ENCODE data around the gene ALDH3B1. TPM values are rescaled to one million over a fixed set of nuclear protein-coding genes. Genes with fewer than 3 reads are reported as not detected.

ALDH3B1 gene
- total and polyA plus RNA-seq, 10 of the 15 experiments (the other 5 are each of a cell fraction or from before 2014, with no cell fraction given): 0.03 to 0.37 (median 0.17) TPM; not detected in 3

- Histone ChIP-seq H3K9me3 (replicated peaks; ENCODE audit: control insufficient read depth, insufficient read depth, low read length) (no peaks in the 10 kb centered on the region), H3K4me1 (ENCODE audit: control insufficient read depth, insufficient read depth, low read length) (peaks cover 17% of the 10 kb centered on the region), H3K79me2 (ENCODE audit: control insufficient read depth, insufficient read depth, low read length) (peaks cover 18% of the 10 kb centered on the region), H4K20me1 (ENCODE audit: control insufficient read depth, insufficient read depth) (no peaks in the 10 kb centered on the region), H3K4me2 (ENCODE audit: control insufficient read depth, insufficient read depth) (no peak overlapping the region), H3K36me3 (ENCODE audit: control insufficient read depth in 2 of 2, insufficient read depth in 2 of 2, low read length in 1 of 2) (peaks cover 0 to 2% of the 10 kb centered on the region in 2 experiments; a peak in 1 of 4 replicates), H3K4me3 (no peak overlapping the region), H3K27ac (ENCODE audit: control insufficient read depth, insufficient read depth) (no peak overlapping the region), H2AFZ (ENCODE audit: control insufficient read depth, low read depth, low read length) (no peak overlapping the region), H3K9ac (ENCODE audit: control insufficient read depth, insufficient read depth, low read length) (no peak overlapping the region), H3K27me3 (replicated peaks in 1 of 2; ENCODE audit: control insufficient read depth in 2 of 2, insufficient read depth in 2 of 2, low read length in 1 of 2) (no peaks in the 10 kb centered on the region)
- FAIRE-seq (no peak), ATAC-seq (no peak), DNase-seq (ENCODE audit: low read depth, low spot score) (no peak)
- ChIA-PET RAD21 (ENCODE audit: unreplicated experiment) (interaction anchor here (1.4 kb wide), 1 partner anchor 17 kb away, joined by 3 read pairs; the partner anchor contains the start of gene ALDH3B1), CTCF (no interaction called here), SMC1A (ENCODE audit: uncharacterized antibody, unreplicated experiment) (no interaction called here), POLR2A (no interaction called here)
- WGBS (ENCODE audit: insufficient coverage, insufficient replicate concordance, low lambda C conversion rate, missing lambda C conversion rate): 98% methylated on average over 16 of the region's 21 CpGs
- intact Hi-C loops (cut with micrococcal nuclease; ENCODE audit: unreplicated experiment): loop anchor here (10.0 kb wide), 1 partner anchor 427 kb away; no protein-coding TSS in a partner anchor
- TF ChIP-seq FOS (IDR thresholded peaks at IDR 0.05; ENCODE audit: borderline replicate concordance, extremely low read depth, insufficient read length) (no peak), SRF (IDR thresholded peaks at IDR 0.05; ENCODE audit: low read depth in 2 of 2, low read length in 2 of 2) (no peak), MEF2A (IDR thresholded peaks at IDR 0.05; ENCODE audit: insufficient read depth, low read depth, low read length) (no peak), EZH2 (IDR thresholded peaks at IDR 0.05; ENCODE audit: borderline replicate concordance, control insufficient read depth, low read depth, low read length) (no peak)
- no TSS peak for BruUV-seq (replicated peaks)
- in situ Hi-C loops (cut with MboI): no loop called here
Measured at GRCh38 chr11:68027667-68028066, 17.5 kb downstream of the ALDH3B1 start.

- ChIA-PET POLR2A (interaction anchor here (0.6 to 1.2 kb wide), 2 partner anchors 12 to 377 kb away, joined by 3 to 4 read pairs; no protein-coding TSS in a partner anchor), SMC1A (ENCODE audit: uncharacterized antibody, unreplicated experiment) (no interaction called here), RAD21 (ENCODE audit: unreplicated experiment) (interaction anchor here (1.4 kb wide), 1 partner anchor 19 kb away, joined by 3 read pairs; the partner anchor contains the start of gene ALDH3B1), CTCF (no interaction called here)
- Histone ChIP-seq H3K79me2 (ENCODE audit: control insufficient read depth, insufficient read depth, low read length) (peaks cover 18% of the 10 kb centered on the region), H3K27ac (ENCODE audit: control insufficient read depth, insufficient read depth) (no peak overlapping the region), H3K4me1 (ENCODE audit: control insufficient read depth, insufficient read depth, low read length) (peaks cover 17% of the 10 kb centered on the region), H3K27me3 (replicated peaks in 1 of 2; ENCODE audit: control insufficient read depth in 2 of 2, insufficient read depth in 2 of 2, low read length in 1 of 2) (no peaks in the 10 kb centered on the region), H3K4me2 (ENCODE audit: control insufficient read depth, insufficient read depth) (peak overlapping the region; percentile 95), H3K4me3 (no peak overlapping the region), H3K9ac (ENCODE audit: control insufficient read depth, insufficient read depth, low read length) (peak overlapping the region; percentile 75; the same call in 1 of the 2 replicates), H4K20me1 (ENCODE audit: control insufficient read depth, insufficient read depth) (no peaks in the 10 kb centered on the region), H3K36me3 (ENCODE audit: control insufficient read depth in 2 of 2, insufficient read depth in 2 of 2, low read length in 1 of 2) (peaks cover 2 to 4% of the 10 kb centered on the region in 2 experiments; a peak in 3 of 4 replicates), H2AFZ (ENCODE audit: control insufficient read depth, low read depth, low read length) (no peak overlapping the region), H3K9me3 (replicated peaks; ENCODE audit: control insufficient read depth, insufficient read depth, low read length) (no peaks in the 10 kb centered on the region)
- no peak for TF ChIP-seq GATAD2B (conservative IDR thresholded peaks at IDR 0.05; ENCODE audit: low read depth)
- TF ChIP-seq YY1 (IDR thresholded peaks at IDR 0.05; ENCODE audit: low read depth, low read length): no peak
- TF ChIP-seq JUNB (IDR thresholded peaks at IDR 0.05): no peak
- no peak for TF ChIP-seq ASH2L (IDR thresholded peaks at IDR 0.05; ENCODE audit: borderline replicate concordance, low read depth)
- ATAC-seq: no peak
- 69% methylated on average over 12 of the region's 12 CpGs for WGBS (ENCODE audit: insufficient coverage, insufficient replicate concordance, low lambda C conversion rate, missing lambda C conversion rate)
- in situ Hi-C loops (cut with MboI): no loop called here
- no peak for DNase-seq (ENCODE audit: low read depth, low spot score)
- no TSS peak for BruUV-seq (replicated peaks)
- intact Hi-C loops (cut with micrococcal nuclease; ENCODE audit: unreplicated experiment): loop anchor here (10.0 kb wide), 1 partner anchor 426 kb away; no protein-coding TSS in a partner anchor
- FAIRE-seq: no peak
Measured at GRCh38 chr11:68028802-68029545, 18.8 kb downstream of the ALDH3B1 start.
